CD4-positive, CD25-positive, alpha-beta regulatory T cell (primary cell): ENCODE results near the gene TMEM120B. TPM values are rescaled to one million over a fixed set of nuclear protein-coding genes. Genes with fewer than 3 reads are reported as not detected.
"Not testable (repeated sequence)": the region's sequence is repeated elsewhere in the genome, so short reads cannot be mapped to it uniquely, and the experiment has no call there.

Experiments used
- ATAC-seq, 2 donors: fragments of 150-1000 bp; cut with Tn5 transposase; one replicate each; pipeline ENCODE4 v1.10.0; 2021; ENCODE audit warnings: low read depth in 2 of 2, moderate number of reproducible peaks in 2 of 2, moderate library complexity in 1 of 2
- DNase-seq, 3 donors: peaks; one replicate each; pipeline versions ENCODE4 v3.0.0 to v3.0.0-alpha.2; 2012 to 2022; ENCODE audit warnings: mixed read lengths in 1 of 3
- H3K27ac ChIP-seq: one replicate; pipeline ENCODE4 v1.7.0; 2013; ENCODE audit warnings: mild to moderate bottlenecking, low read length; ENCODE audit not compliant: insufficient read depth, poor library complexity, severe bottlenecking
- H3K27me3 ChIP-seq: one replicate; pipeline ENCODE4 v1.7.0; 2013; ENCODE audit warnings: low read length; ENCODE audit not compliant: control insufficient read depth, insufficient read depth
- H3K36me3 ChIP-seq: one replicate; pipeline ENCODE4 v1.7.0; 2013; ENCODE audit warnings: mild to moderate bottlenecking, low read length, moderate library complexity; ENCODE audit not compliant: control insufficient read depth, insufficient read depth
- H3K4me1 ChIP-seq: 2 replicates; pipeline ENCODE4 v1.7.0; 2013; ENCODE audit warnings: mild to moderate bottlenecking, low read length; ENCODE audit not compliant: insufficient read depth, control insufficient read depth, poor library complexity, severe bottlenecking
- H3K4me3 ChIP-seq: one replicate; pipeline ENCODE4 v1.7.0; 2013; ENCODE audit warnings: low read depth, mild to moderate bottlenecking, low read length, moderate library complexity
- H3K9me3 ChIP-seq, 2 experiments: 1 replicate in 1 of 2; 2 replicates in 1 of 2; pipeline ENCODE4 v1.7.0; 2013; ENCODE audit warnings: low read length in 2 of 2, mild to moderate bottlenecking in 1 of 2, moderate library complexity in 1 of 2; ENCODE audit not compliant: control insufficient read depth in 2 of 2
- H3K27ac Mint-ChIP-seq, 3 donors: one replicate each; pipeline ENCODE4 v1.8.0; 2020 to 2022; ENCODE audit warnings: mild to moderate bottlenecking in 3 of 3, mixed read lengths in 3 of 3, moderate library complexity in 2 of 3
- H3K27me3 Mint-ChIP-seq: one replicate; pipeline ENCODE4 v1.8.0; 2022; ENCODE audit warnings: mild to moderate bottlenecking, mixed read lengths
- H3K36me3 Mint-ChIP-seq: one replicate; pipeline ENCODE4 v1.8.0; 2020; ENCODE audit warnings: mixed read lengths
- H3K4me1 Mint-ChIP-seq, 4 donors: one replicate each; pipeline ENCODE4 v1.8.0; 2020 to 2022; ENCODE audit warnings: mixed read lengths in 4 of 4, mild to moderate bottlenecking in 1 of 4
- H3K4me3 Mint-ChIP-seq, 4 donors: one replicate each; pipeline ENCODE4 v1.8.0; 2020 to 2022; ENCODE audit warnings: mild to moderate bottlenecking in 4 of 4, mixed read lengths in 4 of 4, moderate library complexity in 3 of 4
- H3K9me3 Mint-ChIP-seq, 7 donors: one replicate each; pipeline ENCODE4 v1.8.0; 2020 to 2022; ENCODE audit warnings: mixed read lengths in 7 of 7, mild to moderate bottlenecking in 3 of 7, moderate library complexity in 2 of 7
- polyA plus RNA-seq, 4 donors: library from polyadenylated mRNA; unstranded; fragments of 300-500 nt; fragmentation: Illumina TruSeq; gene quantifications; one replicate each; pipeline ENCODE4 v1.2.3, GENCODE V29; 2021
- total RNA-seq: library from RNA; stranded (reverse); gene quantifications from one replicate; pipeline ENCODE4 v1.2.3, GENCODE V29; 2022

The TMEM120B gene
- total RNA-seq: 7.5 TPM
- 1 to 10 TPM; 2.6 to 4.5 (median 2.7) TPM for polyA plus RNA-seq

DNA sequence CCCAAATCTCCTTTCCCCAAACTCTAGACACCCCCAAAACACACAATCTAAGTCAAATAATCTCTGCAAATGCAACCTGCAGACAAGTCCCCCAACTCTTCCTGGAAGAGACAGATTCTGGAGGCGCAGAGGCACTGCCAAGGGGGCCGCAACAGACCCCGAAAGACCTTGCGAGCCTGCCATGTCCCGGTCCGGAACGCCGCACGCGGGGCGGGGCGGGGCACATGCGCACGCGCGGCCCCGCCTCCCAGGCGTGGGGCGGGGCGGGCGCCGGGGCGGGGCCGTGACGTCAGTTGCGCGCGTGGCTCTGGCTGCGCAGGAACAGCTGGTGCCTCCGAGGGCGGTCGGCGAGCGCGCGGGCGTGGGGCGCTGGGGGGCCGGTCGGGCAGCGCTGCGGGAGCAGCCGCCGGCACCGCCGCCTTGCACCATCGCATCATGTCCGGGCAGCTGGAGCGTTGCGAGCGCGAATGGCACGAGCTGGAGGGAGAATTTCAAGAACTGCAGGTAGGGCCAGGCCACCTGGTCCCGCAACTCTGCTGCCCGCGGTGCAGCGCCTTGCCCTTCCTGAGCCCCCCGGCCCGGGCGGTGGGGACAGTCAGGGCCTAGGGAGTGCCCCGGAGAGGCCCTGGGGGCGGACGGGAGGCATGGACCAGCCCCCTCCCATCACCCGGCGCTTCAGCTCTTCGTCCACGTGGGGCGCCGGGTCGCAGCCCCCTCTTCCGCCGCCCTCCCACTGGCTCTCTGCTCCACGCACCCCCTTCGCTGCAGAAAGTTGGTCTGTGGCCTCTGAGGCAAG lies at the start of gene TMEM120B:
TMEM120B (plus strand) TSS at position 292 of the 796 bp plus-strand sequence; CDS start at position 436, 144 bp downstream.
- Mint-ChIP-seq H3K27me3 (peaks cover 14% of the 10 kb centered on the region), H3K27ac (peak within 1 kb of the TSS; percentile 72 to 96 (median 94)), H3K4me1 (peaks cover 0 to 31% (median 10%) of the 10 kb centered on the region in 4 donors), H3K36me3 (peaks cover 3% of the 10 kb centered on the region), H3K4me3 (peak within 1 kb of the TSS; percentile 91 to 99 (median 94)), H3K9me3 (no peaks in the 10 kb centered on the region)
- H3K4me3 ChIP-seq: peak within 1 kb of the TSS; percentile 94
- ATAC-seq: peak; percentile 91 to 93
- DNase-seq: peak; percentile 74 to 86 (median 82)
- H3K9me3 ChIP-seq: no peaks in the 10 kb centered on the region
- peaks cover 21% of the 10 kb centered on the region for H3K4me1 ChIP-seq
- H3K27me3 ChIP-seq: no peaks in the 10 kb centered on the region
- H3K36me3 ChIP-seq: no peaks in the 10 kb centered on the region
- peak within 1 kb of the TSS; percentile 70 for H3K27ac ChIP-seq

DNA sequence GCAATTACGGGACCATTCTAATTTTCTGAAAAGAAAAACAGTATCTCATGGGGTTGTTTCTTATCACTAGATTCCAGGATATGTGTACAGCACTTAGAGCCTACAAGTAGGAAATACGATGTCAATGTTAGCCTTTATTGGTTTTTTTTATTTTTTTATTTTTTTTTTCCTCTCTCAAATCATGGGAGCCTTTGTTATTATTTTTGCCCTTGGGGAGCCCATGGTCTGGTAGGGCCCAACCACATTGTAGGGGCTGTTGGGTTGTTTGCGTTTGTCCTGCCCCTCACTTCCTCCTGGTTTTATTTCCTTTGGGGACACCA lies 49.0 kb upstream of the TMEM120B start:
- no peaks in the 10 kb centered on the region for H3K36me3 Mint-ChIP-seq
- no peaks in the 10 kb centered on the region for H3K9me3 Mint-ChIP-seq
- Histone ChIP-seq H3K4me3 (no peak overlapping the region), H3K9me3 (no peaks in the 10 kb centered on the region), H3K36me3 (no peaks in the 10 kb centered on the region), H3K27me3 (no peaks in the 10 kb centered on the region), H3K27ac (no peak overlapping the region), H3K4me1 (peaks cover 45% of the 10 kb centered on the region)
- no peak for DNase-seq
- peaks cover 14 to 81% (median 20%) of the 10 kb centered on the region in 4 donors for H3K4me1 Mint-ChIP-seq
- H3K27me3 Mint-ChIP-seq: no peaks in the 10 kb centered on the region
- H3K4me3 Mint-ChIP-seq: peak overlapping the region in 1 of 4 donors; percentile 86
- no peak for ATAC-seq
- peak overlapping the region in 2 of 3 donors; percentile 59 to 75 for H3K27ac Mint-ChIP-seq

DNA sequence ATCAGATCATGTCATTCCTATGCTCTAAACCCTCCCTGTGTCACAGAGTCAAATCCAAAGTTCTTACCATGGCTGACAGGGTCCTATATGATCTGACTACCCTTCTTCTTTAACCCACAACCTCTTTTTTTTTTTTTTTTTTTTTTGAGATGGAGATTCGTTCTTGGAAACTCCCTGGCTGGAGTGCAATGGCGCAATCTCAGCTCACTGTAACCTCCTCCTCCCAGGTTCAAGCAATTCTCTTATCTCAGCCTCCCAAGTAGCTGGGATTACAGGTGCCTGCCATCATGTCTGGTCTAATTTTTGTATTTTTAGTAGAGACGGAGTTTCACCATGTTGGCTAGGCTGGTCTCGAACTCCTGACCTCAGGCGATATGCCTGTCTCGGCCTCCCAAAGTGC lies 45.7 kb upstream of the TMEM120B start:
- H3K27ac ChIP-seq, DNase-seq, H3K9me3 Mint-ChIP-seq, H3K36me3 Mint-ChIP-seq, H3K4me3 ChIP-seq, H3K9me3 ChIP-seq, ATAC-seq, H3K27me3 ChIP-seq, H3K27me3 Mint-ChIP-seq, H3K36me3 ChIP-seq: not testable (repeated sequence)
- H3K4me1 ChIP-seq: peaks cover 38% of the 10 kb centered on the region
- H3K4me1 Mint-ChIP-seq: peaks cover 7 to 63% (median 16%) of the 10 kb centered on the region in 4 donors
- peak overlapping the region in 2 of 3 donors; percentile 87 to 89 for H3K27ac Mint-ChIP-seq
- peak overlapping the region in 2 of 4 donors; percentile 23 to 80 for H3K4me3 Mint-ChIP-seq

DNA sequence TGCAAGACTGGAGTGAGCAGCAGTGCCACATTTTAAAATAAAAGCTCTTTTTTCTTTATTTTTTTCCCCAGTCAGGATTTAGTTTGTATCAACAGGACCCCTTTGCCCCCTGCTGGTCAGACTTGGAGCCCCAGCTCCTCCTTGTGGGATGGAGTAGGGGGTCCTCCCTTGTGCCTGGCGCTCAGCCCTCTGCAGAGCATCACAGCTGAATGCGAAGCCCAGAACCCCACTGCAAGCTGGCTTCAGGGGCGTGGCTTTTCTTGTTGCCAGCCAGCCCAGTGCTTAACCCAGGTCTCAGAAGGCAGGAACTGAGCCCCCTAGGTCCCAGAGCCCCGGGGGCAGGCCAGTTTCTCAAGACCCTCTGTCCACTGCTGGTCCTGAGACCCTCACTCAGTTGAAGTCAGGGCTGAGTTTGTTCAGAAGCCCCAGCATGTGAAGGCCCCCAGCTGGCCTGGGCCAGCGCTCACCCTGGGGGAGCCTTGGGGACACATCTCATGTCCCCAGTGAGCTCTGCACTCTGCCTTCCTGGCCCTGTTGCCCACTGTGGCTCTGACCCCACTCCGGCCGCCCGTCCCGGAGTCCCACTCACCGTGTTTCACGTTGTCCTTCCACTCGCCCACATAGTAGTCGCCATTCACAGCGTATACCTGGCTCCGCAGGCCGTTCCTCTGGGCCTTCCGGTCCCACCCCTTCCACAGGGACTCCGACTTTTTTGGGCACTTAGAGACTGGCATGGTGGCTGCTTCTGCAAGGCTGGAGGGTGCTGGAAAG lies 43.6 kb upstream of the TMEM120B start:
- Histone ChIP-seq H3K9me3 (no peaks in the 10 kb centered on the region), H3K27ac (no peak overlapping the region), H3K4me1 (peaks cover 49% of the 10 kb centered on the region), H3K27me3 (no peaks in the 10 kb centered on the region), H3K36me3 (no peaks in the 10 kb centered on the region), H3K4me3 (no peak overlapping the region)
- Mint-ChIP-seq H3K4me3 (peak overlapping the region in 3 of 4 donors; percentile 56 to 83 (median 81)), H3K27me3 (peaks cover 7% of the 10 kb centered on the region), H3K36me3 (no peaks in the 10 kb centered on the region), H3K4me1 (peaks cover 8 to 62% (median 19%) of the 10 kb centered on the region in 4 donors), H3K27ac (peak overlapping the region in 2 of 3 donors; percentile 44 to 73), H3K9me3 (no peaks in the 10 kb centered on the region)
- ATAC-seq (no peak), DNase-seq (peak; percentile 30 to 61 (median 50))

DNA sequence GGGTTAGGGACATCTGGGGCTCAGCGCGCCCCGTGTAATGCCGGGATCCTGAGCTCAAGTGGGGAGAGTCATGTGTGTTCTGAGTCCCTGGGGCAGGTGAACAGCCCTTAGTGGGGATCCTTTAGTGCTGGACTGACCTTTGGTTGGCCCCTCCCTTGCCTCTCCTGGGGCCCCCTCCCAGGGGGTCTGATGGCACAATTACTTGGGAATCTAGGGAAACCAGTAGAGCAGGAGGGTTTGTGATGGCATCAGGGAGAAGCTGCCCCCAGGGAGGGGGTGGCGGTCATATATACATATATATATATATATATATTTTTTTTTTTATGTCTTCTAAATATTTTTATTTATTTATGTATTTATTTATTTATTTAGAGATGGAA lies 43.0 kb upstream of the TMEM120B start, which contains the start of gene MORN3:
MORN3 (minus strand) TSS at position 134 of the 380 bp plus-strand sequence. CDS start 171 bp downstream, outside the sequence.
- Mint-ChIP-seq H3K36me3 (no peaks in the 10 kb centered on the region), H3K27ac (peak within 1 kb of the TSS; percentile 44 to 73 (median 56)), H3K4me1 (peaks cover 8 to 57% (median 18%) of the 10 kb centered on the region in 4 donors), H3K9me3 (no peaks in the 10 kb centered on the region), H3K27me3 (peaks cover 7% of the 10 kb centered on the region), H3K4me3 (peak within 1 kb of the TSS; percentile 16 to 84 (median 68))
- Histone ChIP-seq H3K27me3 (no peaks in the 10 kb centered on the region), H3K4me3 (no peak within 1 kb of the TSS), H3K27ac (no peak within 1 kb of the TSS), H3K4me1 (peaks cover 43% of the 10 kb centered on the region), H3K9me3 (no peaks in the 10 kb centered on the region), H3K36me3 (no peaks in the 10 kb centered on the region)
- ATAC-seq: no peak
- no peak for DNase-seq

DNA sequence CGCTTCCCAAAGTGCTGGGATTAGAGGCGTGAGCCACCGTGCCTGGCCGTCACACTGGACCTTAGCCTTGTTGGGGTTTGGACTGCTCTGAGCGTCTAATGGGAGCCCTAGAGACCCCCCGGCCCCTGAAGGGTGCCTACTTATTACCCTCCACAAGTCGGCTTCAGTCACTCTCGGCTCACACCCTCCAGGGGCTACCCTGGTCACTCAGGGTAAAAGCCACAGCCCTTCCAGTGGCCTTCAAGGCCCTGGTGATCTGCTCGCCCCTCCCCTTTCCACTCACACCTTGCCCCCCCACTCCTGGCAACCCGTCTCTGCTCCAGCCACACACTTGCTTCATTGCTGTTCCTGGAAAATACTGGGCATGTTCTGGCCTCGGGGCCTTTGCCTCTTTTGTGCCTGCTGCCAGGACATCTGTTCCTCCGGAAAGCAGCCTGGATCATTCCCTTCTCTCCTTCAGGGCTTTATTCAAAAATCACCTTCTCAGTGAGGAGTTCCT lies 39.5 kb upstream of the TMEM120B start:
- Mint-ChIP-seq H3K4me1 (peaks cover 4 to 36% (median 12%) of the 10 kb centered on the region in 4 donors), H3K9me3 (no peaks in the 10 kb centered on the region), H3K27me3 (peaks cover 7% of the 10 kb centered on the region), H3K27ac (peak overlapping the region; percentile 99 to 100 (median 100)), H3K36me3 (no peaks in the 10 kb centered on the region), H3K4me3 (peak overlapping the region; percentile 34 to 97 (median 96))
- DNase-seq (no peak), ATAC-seq (no peak)
- H3K9me3 ChIP-seq: no peaks in the 10 kb centered on the region
- H3K4me1 ChIP-seq: peaks cover 33% of the 10 kb centered on the region
- no peaks in the 10 kb centered on the region for H3K36me3 ChIP-seq
- H3K4me3 ChIP-seq: peak overlapping the region; percentile 44
- H3K27ac ChIP-seq: peak overlapping the region; percentile 99
- H3K27me3 ChIP-seq: no peaks in the 10 kb centered on the region

DNA sequence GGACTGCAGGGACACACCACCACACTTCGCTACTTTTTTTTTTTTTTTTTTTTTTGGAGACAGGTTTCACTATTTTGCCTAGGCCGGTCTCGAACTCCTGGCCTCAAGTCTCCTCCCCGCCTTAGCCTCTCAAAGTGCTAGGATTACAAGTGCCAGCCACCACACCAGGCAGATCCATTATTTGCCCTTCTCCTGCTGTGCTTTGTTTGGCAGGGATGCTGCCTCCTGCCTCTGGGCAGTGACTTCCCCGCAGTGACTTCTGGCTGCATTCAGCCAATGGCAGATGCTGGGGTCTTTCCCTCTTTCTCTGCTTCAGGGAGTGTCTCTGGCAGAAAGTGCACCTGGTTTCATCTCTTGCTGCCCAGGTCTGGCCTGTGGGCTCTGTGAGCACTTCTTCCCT lies 36.4 kb upstream of the TMEM120B start:
- DNase-seq (no peak), ATAC-seq (no peak)
- Mint-ChIP-seq H3K36me3 (no peaks in the 10 kb centered on the region), H3K9me3 (no peaks in the 10 kb centered on the region), H3K4me1 (peaks cover 4 to 24% (median 9%) of the 10 kb centered on the region in 4 donors), H3K27ac (peak overlapping the region in 1 of 3 donors; percentile 48), H3K4me3 (no peak overlapping the region), H3K27me3 (peaks cover 7% of the 10 kb centered on the region)
- H3K4me3 ChIP-seq: no peak overlapping the region
- H3K27me3 ChIP-seq: no peaks in the 10 kb centered on the region
- no peaks in the 10 kb centered on the region for H3K36me3 ChIP-seq
- H3K27ac ChIP-seq: no peak overlapping the region
- peaks cover 20% of the 10 kb centered on the region for H3K4me1 ChIP-seq
- no peaks in the 10 kb centered on the region for H3K9me3 ChIP-seq
